Measurements from ENCODE around the gene GABBR2. TPM values are rescaled to one million over a fixed set of nuclear protein-coding genes. Genes with fewer than 3 reads are reported as not detected.

The GABBR2 gene
- total and polyA plus RNA-seq, 2 of the 8 experiments (the other 6 are each of a cell fraction or from before 2014, with no cell fraction given): 0.50 to 1.2 TPM

GRCh38 chr9:98520221-98520960, 188.3 kb downstream of the GABBR2 start:
- H3K9ac ChIP-seq (replicated peaks in 1 of 4; ENCODE audit: extremely low read depth in 1 of 4, low read depth in 3 of 4, low read length in 3 of 4): no peak overlapping the region
- H2BK20ac ChIP-seq (ENCODE audit: low read length): no peak overlapping the region
- no peaks in the 10 kb centered on the region for H3K27me3 ChIP-seq (replicated peaks in 1 of 4; ENCODE audit: control insufficient read depth in 3 of 4, extremely low read depth in 1 of 4, insufficient read depth in 3 of 4, low read length in 3 of 4)
- DNase-seq (ENCODE audit: low read depth in 1 of 2, low spot score in 2 of 2) (no peak), FAIRE-seq (no peak)
- WGBS, 2 experiments (ENCODE audit: extremely low coverage in 1 of 2, insufficient coverage in 1 of 2, insufficient read length in 1 of 2, insufficient replicate concordance in 2 of 2, low coverage in 1 of 2, low lambda C conversion rate in 2 of 2, missing lambda C conversion rate in 1 of 2): 88% methylated on average over 7 of the region's 7 CpGs; no CpG with 5 or more reads in 1 of the 2 experiments
- no peaks in the 10 kb centered on the region for H3K4me1 ChIP-seq (replicated peaks in 1 of 4; ENCODE audit: control insufficient read depth in 3 of 4, insufficient read depth in 4 of 4, low read length in 3 of 4)
- CTCF ChIA-PET (ENCODE audit: partially characterized antibody): interaction anchor here (0.6 to 1.3 kb wide), 4 partner anchors 16 to 306 kb away, joined by 3 read pairs; no protein-coding TSS in a partner anchor
- no peak overlapping the region for H2BK12ac ChIP-seq (ENCODE audit: low read depth, low read length)
- H4K8ac ChIP-seq (ENCODE audit: extremely low read depth, insufficient read depth, low read length): no peak overlapping the region
- no peak overlapping the region for H3K4ac ChIP-seq (replicated peaks; ENCODE audit: insufficient read length, low read depth, low read length)
- H2AFZ ChIP-seq (ENCODE audit: low read length): no peak overlapping the region
- H3K27ac ChIP-seq (ENCODE audit: low read depth, low read length): no peak overlapping the region
- H4K91ac ChIP-seq (replicated peaks; ENCODE audit: insufficient read length, low read length): no peak overlapping the region
- no peaks in the 10 kb centered on the region for H3K36me3 ChIP-seq (ENCODE audit: control insufficient read depth in 2 of 4, insufficient read depth in 4 of 4, low read length in 3 of 4)
- no peaks in the 10 kb centered on the region for H3K23me2 ChIP-seq (ENCODE audit: low read depth, low read length)
- no peak overlapping the region for H3K14ac ChIP-seq (ENCODE audit: insufficient read length)
- no peak overlapping the region for H3K4me2 ChIP-seq (ENCODE audit: insufficient read depth in 1 of 2, low read depth in 2 of 2, low read length in 2 of 2)
- H3K79me2 ChIP-seq (ENCODE audit: control insufficient read depth in 1 of 2, insufficient read depth in 2 of 2, low read length in 2 of 2): no peaks in the 10 kb centered on the region
- POLR2A ChIA-PET (ENCODE audit: partially characterized antibody): no interaction called here
- no peak overlapping the region for H3K18ac ChIP-seq (ENCODE audit: extremely low read depth, low read length)
- H3K9me3 ChIP-seq (ENCODE audit: insufficient read depth in 2 of 2, low read depth in 1 of 2, low read length in 1 of 2): no peaks in the 10 kb centered on the region
- no peak overlapping the region for H3K23ac ChIP-seq (ENCODE audit: insufficient read length)
- no peak overlapping the region for H2BK120ac ChIP-seq (replicated peaks; ENCODE audit: low read depth, low read length)
- H2BK15ac ChIP-seq (ENCODE audit: low read length): no peak overlapping the region
- H3K79me1 ChIP-seq (ENCODE audit: low read depth, low read length): no peaks in the 10 kb centered on the region
- no peak overlapping the region for H4K5ac ChIP-seq (ENCODE audit: insufficient read length, low read depth, low read length)
- H4K20me1 ChIP-seq (replicated peaks in 1 of 2; ENCODE audit: control insufficient read depth in 1 of 2, insufficient read depth in 2 of 2, low read length in 2 of 2): peaks cover 0 to 2% of the 10 kb centered on the region in 2 experiments
- no peak overlapping the region for H3K56ac ChIP-seq (replicated peaks; ENCODE audit: insufficient read length, low read depth, low read length)
- no peak overlapping the region for H3K4me3 ChIP-seq (ENCODE audit: extremely low read depth in 1 of 4, insufficient read depth in 2 of 4, low read depth in 3 of 4, low read length in 4 of 4)
- no peak overlapping the region for H2AK5ac ChIP-seq (ENCODE audit: low read depth, low read length)
- H2BK5ac ChIP-seq (ENCODE audit: low read depth, low read length): no peak overlapping the region
- TF ChIP-seq MAFK (IDR thresholded peaks at IDR 0.05; ENCODE audit: low read depth, low read length) (no peak), JUND (IDR thresholded peaks at IDR 0.05; ENCODE audit: low read length) (no peak), SP4 (IDR thresholded peaks at IDR 0.05; ENCODE audit: low read length) (no peak), RNF2 (IDR thresholded peaks at IDR 0.05; ENCODE audit: borderline replicate concordance, low read depth, low read length, missing control alignments, poor library complexity, severe bottlenecking) (no peak), ATF3 (IDR thresholded peaks at IDR 0.05; ENCODE audit: insufficient read depth, low read depth, low read length) (no peak), CBX5 (IDR thresholded peaks at IDR 0.05; ENCODE audit: low read depth, low read length) (no peak), KDM1A (IDR thresholded peaks at IDR 0.05; ENCODE audit: borderline replicate concordance, low read length) (no peak), SIRT6 (IDR thresholded peaks at IDR 0.05; ENCODE audit: low read length) (no peak), SIN3A (conservative IDR thresholded peaks at IDR 0.05 in 1 of 2, IDR thresholded peaks at IDR 0.05 in 1 of 2; ENCODE audit: low read depth in 1 of 2, low read length in 2 of 2) (no peak), BRCA1 (IDR thresholded peaks at IDR 0.05; ENCODE audit: low read depth, low read length) (no peak), CHD2 (IDR thresholded peaks at IDR 0.05; ENCODE audit: low read length) (no peak), TCF12 (IDR thresholded peaks at IDR 0.05; ENCODE audit: low read depth, low read length) (no peak), ZNF274 (IDR thresholded peaks at IDR 0.05; ENCODE audit: borderline replicate concordance, extremely low read depth, low read length) (no peak)

Data from H1 (cell line).